Osteoblast (primary cell): Measurements from ENCODE around the gene LTBP1. TPM values are rescaled to one million over a fixed set of nuclear protein-coding genes. Genes with fewer than 3 reads are reported as not detected.

Experiments used
- DNase-seq: peaks from one replicate; pipeline ENCODE4 v3.0.0; 2011; ENCODE audit warnings: low spot score, mixed read lengths; ENCODE audit not compliant: insufficient read length; ENCODE audit errors: missing footprints
- H2AFZ ChIP-seq: 2 replicates; pipeline ENCODE4 v1.6.0; 2011; ENCODE audit warnings: mild to moderate bottlenecking, low read length
- H3K27ac ChIP-seq: 2 replicates; pipeline ENCODE4 v1.5.1; 2011; ENCODE audit warnings: mild to moderate bottlenecking, low read depth, low read length, moderate library complexity
- H3K27me3 ChIP-seq: 2 replicates; pipeline ENCODE4 v1.6.0; 2012; ENCODE audit warnings: mild to moderate bottlenecking, control low read depth, inconsistent platforms, low read length, moderate library complexity; ENCODE audit not compliant: insufficient read depth
- H3K36me3 ChIP-seq: 2 replicates; pipeline ENCODE4 v1.5.1; 2011; ENCODE audit warnings: mild to moderate bottlenecking, low read length, control low read depth, moderate library complexity; ENCODE audit not compliant: insufficient read depth
- H3K4me1 ChIP-seq: 2 replicates; pipeline ENCODE4 v1.5.1; 2011; ENCODE audit warnings: mild to moderate bottlenecking, low read length, control low read depth, moderate library complexity; ENCODE audit not compliant: insufficient read depth
- H3K4me2 ChIP-seq: 2 replicates; pipeline ENCODE4 v1.6.0; 2011; ENCODE audit warnings: mild to moderate bottlenecking, low read length; ENCODE audit not compliant: insufficient read depth
- H3K4me3 ChIP-seq: fragments of 200-600 bp; sonication (generic); 3 replicates; pipeline ENCODE4 v1.5.1; 2012; ENCODE audit warnings: mild to moderate bottlenecking, low read length, inconsistent platforms; ENCODE audit not compliant: insufficient read depth
- H3K79me2 ChIP-seq: 2 replicates; pipeline ENCODE4 v1.6.0; 2012; ENCODE audit warnings: mild to moderate bottlenecking, low read length, control low read depth, inconsistent platforms; ENCODE audit not compliant: insufficient read depth
- H3K9me3 ChIP-seq: 2 replicates; pipeline ENCODE4 v1.5.1; 2011; ENCODE audit warnings: low read depth, low read length, control low read depth
- H4K20me1 ChIP-seq: 2 replicates; pipeline ENCODE4 v1.6.0; 2012; ENCODE audit warnings: mild to moderate bottlenecking, low read length, control low read depth; ENCODE audit not compliant: insufficient read depth
- total RNA-seq: library from RNA; depleted of rRNA; stranded (reverse); fragments of >200 nt; gene quantifications from 2 replicates; pipeline ENCODE4 v1.2.3, GENCODE V29; 2012
- TF ChIP-seq, protein P1 (sequence below): IDR thresholded peaks from 2 replicates; pipeline ENCODE4 v1.5.1; 2011; ENCODE audit warnings: mild to moderate bottlenecking, low read depth, low read length, moderate library complexity; ENCODE audit errors: extremely low read depth

Gene LTBP1
- total RNA-seq, 1 donor: 224 TPM

DNA sequence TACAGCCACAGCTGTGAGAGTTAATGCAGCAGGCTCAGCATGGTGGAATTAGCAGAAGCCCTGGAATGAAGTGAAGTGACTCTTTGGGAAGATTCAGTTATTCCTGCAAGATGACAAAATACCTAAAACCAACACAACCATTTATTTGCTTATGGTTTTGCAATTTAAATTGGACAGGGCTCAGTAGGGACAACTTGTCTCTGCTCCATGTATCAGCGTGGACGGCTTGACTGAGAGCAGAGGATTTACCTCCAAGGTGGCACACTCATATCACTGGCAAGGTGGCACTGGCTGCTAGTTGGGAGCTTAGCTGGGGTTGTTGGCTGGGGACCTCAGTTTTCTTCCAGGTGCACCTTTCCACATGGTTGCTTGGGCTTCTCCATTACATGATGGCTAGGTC lies 58.3 kb downstream of the LTBP1 start:
- H3K36me3 ChIP-seq: no peaks in the 10 kb centered on the region
- no peak for DNase-seq
- H3K4me1 ChIP-seq: peaks cover 13% of the 10 kb centered on the region
- no peak overlapping the region for H2AFZ ChIP-seq
- no peaks in the 10 kb centered on the region for H4K20me1 ChIP-seq
- H3K4me2 ChIP-seq: no peak overlapping the region
- no peaks in the 10 kb centered on the region for H3K79me2 ChIP-seq
- H3K9me3 ChIP-seq: no peaks in the 10 kb centered on the region
- no peak overlapping the region for H3K27ac ChIP-seq
- H3K4me3 ChIP-seq: no peak overlapping the region
- no peaks in the 10 kb centered on the region for H3K27me3 ChIP-seq
- TF ChIP-seq, protein P1, sequence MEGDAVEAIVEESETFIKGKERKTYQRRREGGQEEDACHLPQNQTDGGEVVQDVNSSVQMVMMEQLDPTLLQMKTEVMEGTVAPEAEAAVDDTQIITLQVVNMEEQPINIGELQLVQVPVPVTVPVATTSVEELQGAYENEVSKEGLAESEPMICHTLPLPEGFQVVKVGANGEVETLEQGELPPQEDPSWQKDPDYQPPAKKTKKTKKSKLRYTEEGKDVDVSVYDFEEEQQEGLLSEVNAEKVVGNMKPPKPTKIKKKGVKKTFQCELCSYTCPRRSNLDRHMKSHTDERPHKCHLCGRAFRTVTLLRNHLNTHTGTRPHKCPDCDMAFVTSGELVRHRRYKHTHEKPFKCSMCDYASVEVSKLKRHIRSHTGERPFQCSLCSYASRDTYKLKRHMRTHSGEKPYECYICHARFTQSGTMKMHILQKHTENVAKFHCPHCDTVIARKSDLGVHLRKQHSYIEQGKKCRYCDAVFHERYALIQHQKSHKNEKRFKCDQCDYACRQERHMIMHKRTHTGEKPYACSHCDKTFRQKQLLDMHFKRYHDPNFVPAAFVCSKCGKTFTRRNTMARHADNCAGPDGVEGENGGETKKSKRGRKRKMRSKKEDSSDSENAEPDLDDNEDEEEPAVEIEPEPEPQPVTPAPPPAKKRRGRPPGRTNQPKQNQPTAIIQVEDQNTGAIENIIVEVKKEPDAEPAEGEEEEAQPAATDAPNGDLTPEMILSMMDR: no peak

DNA sequence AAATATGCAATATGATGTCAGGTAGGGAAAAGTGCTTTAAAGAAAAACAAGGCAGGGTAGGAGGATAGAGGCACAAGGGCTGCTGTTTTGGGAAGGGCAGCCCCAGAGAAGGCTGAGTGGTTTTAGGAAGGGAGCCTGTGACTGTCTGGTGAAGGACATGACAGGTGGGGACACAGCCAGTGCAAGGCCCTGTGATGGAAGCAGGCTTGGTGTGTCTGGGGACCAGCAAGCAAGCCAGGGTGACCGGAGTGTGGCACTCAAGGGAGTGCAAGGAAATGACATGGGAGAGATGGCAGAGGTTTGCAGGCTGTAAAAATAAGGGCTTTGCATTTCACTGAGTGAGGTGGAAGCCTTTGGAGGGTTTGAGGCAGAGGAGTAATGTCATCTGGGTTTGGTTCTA lies 62.0 kb downstream of the LTBP1 start:
- H3K4me3 ChIP-seq: no peak overlapping the region
- no peaks in the 10 kb centered on the region for H3K36me3 ChIP-seq
- peaks cover 2% of the 10 kb centered on the region for H3K4me1 ChIP-seq
- H3K27ac ChIP-seq: no peak overlapping the region
- TF ChIP-seq, protein P1: no peak
- no peaks in the 10 kb centered on the region for H4K20me1 ChIP-seq
- DNase-seq: no peak
- H3K9me3 ChIP-seq: no peaks in the 10 kb centered on the region
- H3K4me2 ChIP-seq: no peak overlapping the region
- H3K79me2 ChIP-seq: no peaks in the 10 kb centered on the region
- no peaks in the 10 kb centered on the region for H3K27me3 ChIP-seq
- no peak overlapping the region for H2AFZ ChIP-seq

DNA sequence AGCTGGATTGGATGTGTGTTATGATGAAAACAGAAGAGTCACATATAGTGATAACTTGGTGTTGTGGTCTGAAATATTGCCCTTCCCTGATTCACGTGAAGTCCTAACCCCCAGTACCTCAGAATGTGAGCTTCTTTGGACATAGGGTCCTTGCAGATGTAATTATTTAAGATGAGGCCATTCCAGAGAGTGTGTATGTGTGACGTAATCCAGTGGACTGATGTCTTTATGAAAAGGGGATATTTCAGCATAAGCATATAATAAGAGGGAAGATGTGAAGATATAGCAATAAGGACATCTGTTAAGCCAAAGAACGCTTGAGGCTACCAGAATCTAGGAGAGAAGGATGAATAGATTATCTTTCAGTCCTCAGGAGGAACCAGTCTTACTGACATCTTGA lies 62.5 kb downstream of the LTBP1 start:
- TF ChIP-seq, protein P1: no peak
- Histone ChIP-seq H3K79me2 (no peaks in the 10 kb centered on the region), H3K4me3 (no peak overlapping the region), H3K27me3 (no peaks in the 10 kb centered on the region), H3K4me1 (peaks cover 7% of the 10 kb centered on the region), H3K4me2 (no peak overlapping the region), H3K27ac (no peak overlapping the region), H3K9me3 (no peaks in the 10 kb centered on the region), H2AFZ (no peak overlapping the region), H3K36me3 (no peaks in the 10 kb centered on the region), H4K20me1 (no peaks in the 10 kb centered on the region)
- DNase-seq: no peak

DNA sequence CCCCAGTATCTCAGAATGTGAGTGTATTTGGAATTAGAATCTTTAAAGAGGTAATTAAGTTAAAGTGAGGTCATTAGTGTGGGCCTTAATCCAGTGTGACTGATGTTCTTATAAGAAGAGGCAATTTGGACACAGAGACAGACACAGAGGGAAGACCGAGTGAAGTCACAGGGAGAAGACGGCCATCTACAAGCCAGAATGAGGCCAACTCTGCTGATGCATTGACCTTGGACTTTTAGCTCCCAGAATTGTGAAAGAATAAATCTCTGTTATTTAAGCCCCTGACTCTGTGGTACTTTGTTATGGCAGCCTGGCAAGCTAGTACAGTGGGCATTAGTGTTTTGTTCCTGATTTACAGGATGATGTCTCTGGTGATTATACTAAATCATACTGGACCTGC lies 64.6 kb downstream of the LTBP1 start:
- no peak for DNase-seq
- H4K20me1 ChIP-seq: no peaks in the 10 kb centered on the region

More for the DNA sequence above, 64.6 kb downstream of the LTBP1 start:
- no peaks in the 10 kb centered on the region for H3K36me3 ChIP-seq
- H3K4me2 ChIP-seq: no peak overlapping the region
- no peak overlapping the region for H3K27ac ChIP-seq
- no peaks in the 10 kb centered on the region for H3K9me3 ChIP-seq
- no peaks in the 10 kb centered on the region for H3K27me3 ChIP-seq
- TF ChIP-seq, protein P1: no peak
- no peak overlapping the region for H3K4me3 ChIP-seq
- H2AFZ ChIP-seq: no peak overlapping the region
- peaks cover 25% of the 10 kb centered on the region for H3K4me1 ChIP-seq
- no peaks in the 10 kb centered on the region for H3K79me2 ChIP-seq
